Left renal cortex interstitium (tissue), 4 donors: Measurements from ENCODE around the gene C16orf54. TPM values are rescaled to one million over a fixed set of nuclear protein-coding genes. Genes with fewer than 3 reads are reported as not detected.

Experiments
- polyA plus RNA-seq, 4 donors: library from polyadenylated mRNA; unstranded; fragments of 120-200 nt; gene quantifications; one replicate each; pipeline ENCODE4 v1.2.1, GENCODE V29; 2013; ENCODE audit not compliant: insufficient read length in 4 of 4

The C16orf54 gene
- polyA plus RNA-seq, 4 donors: 0.22 to 0.29 (median 0.25) TPM

Other genes with a start within 250 kb of the C16orf54 start
- 100 to 1,000 TPM in 1 of 4 donors, 10 to 100 TPM in 3; 12.9 to 104 (median 47.1) TPM for gene NPIPB12, start 239.6 kb downstream of the C16orf54 start, polyA plus RNA-seq
- 1 to 10 TPM; 2.1 to 2.5 (median 2.3) TPM for gene SPN, start 82.7 kb downstream of the C16orf54 start, polyA plus RNA-seq
- 100 to 1,000 TPM; 126 to 187 (median 178) TPM for gene QPRT, start 66.8 kb downstream of the C16orf54 start, polyA plus RNA-seq
- gene ZG16, start 32.3 kb upstream of the C16orf54 start, polyA plus RNA-seq: under 1 TPM in 2 of 4 donors, not detected in 2; 0.06 to 0.07 TPM
- 10 to 100 TPM; 63.1 to 82.6 (median 74.4) TPM for gene KIF22, start 44.8 kb upstream of the C16orf54 start, polyA plus RNA-seq
- 100 to 1,000 TPM; 275 to 382 (median 342) TPM for gene MAZ, start 60.5 kb upstream of the C16orf54 start, polyA plus RNA-seq
- gene PRRT2, start 66.2 kb upstream of the C16orf54 start, polyA plus RNA-seq: 10 to 100 TPM; 10.0 to 28.8 (median 18.2) TPM
- gene PAGR1, start 70.2 kb upstream of the C16orf54 start, polyA plus RNA-seq: 10 to 100 TPM; 26.0 to 49.1 (median 42.5) TPM
- gene MVP, start 74.5 kb upstream of the C16orf54 start, polyA plus RNA-seq: 10 to 100 TPM; 20.0 to 24.2 (median 21.9) TPM
- gene CDIPT, start 117.2 kb upstream of the C16orf54 start, polyA plus RNA-seq: 100 to 1,000 TPM in 2 of 4 donors, 10 to 100 TPM in 2; 90.2 to 134 (median 109) TPM
- 10 to 100 TPM; 10.4 to 15.9 (median 13.0) TPM for gene SEZ6L2, start 153.6 kb upstream of the C16orf54 start, polyA plus RNA-seq
- 1 to 10 TPM in 2 of 4 donors, under 1 TPM in 2; 0.62 to 1.1 (median 0.98) TPM for gene ASPHD1, start 154.5 kb upstream of the C16orf54 start, polyA plus RNA-seq
- gene KCTD13, start 180.2 kb upstream of the C16orf54 start, polyA plus RNA-seq: 10 to 100 TPM; 10.5 to 34.1 (median 22.2) TPM
- gene TMEM219, start 216.1 kb upstream of the C16orf54 start, polyA plus RNA-seq: 100 to 1,000 TPM; 104 to 134 (median 113) TPM
- 10 to 100 TPM; 35.4 to 60.5 (median 52.2) TPM for gene TAOK2, start 227.9 kb upstream of the C16orf54 start, polyA plus RNA-seq
- 10 to 100 TPM; 17.3 to 21.9 (median 19.8) TPM for gene HIRIP3, start 249.6 kb upstream of the C16orf54 start, polyA plus RNA-seq